GM21576 (cell line): ENCODE measurements around the gene TUFM.
"Not testable (repeated sequence)": the region's sequence is repeated elsewhere in the genome, so short reads cannot be mapped to it uniquely, and the experiment has no call there.

Experiments
- ATAC-seq: cut with Tn5 transposase; IDR thresholded peaks from one replicate; pipeline ENCODE4 v1.9.1; 2021; ENCODE audit warnings: mild to moderate bottlenecking, moderate library complexity; ENCODE audit not compliant: unreplicated experiment

Gene TUFM

DNA sequence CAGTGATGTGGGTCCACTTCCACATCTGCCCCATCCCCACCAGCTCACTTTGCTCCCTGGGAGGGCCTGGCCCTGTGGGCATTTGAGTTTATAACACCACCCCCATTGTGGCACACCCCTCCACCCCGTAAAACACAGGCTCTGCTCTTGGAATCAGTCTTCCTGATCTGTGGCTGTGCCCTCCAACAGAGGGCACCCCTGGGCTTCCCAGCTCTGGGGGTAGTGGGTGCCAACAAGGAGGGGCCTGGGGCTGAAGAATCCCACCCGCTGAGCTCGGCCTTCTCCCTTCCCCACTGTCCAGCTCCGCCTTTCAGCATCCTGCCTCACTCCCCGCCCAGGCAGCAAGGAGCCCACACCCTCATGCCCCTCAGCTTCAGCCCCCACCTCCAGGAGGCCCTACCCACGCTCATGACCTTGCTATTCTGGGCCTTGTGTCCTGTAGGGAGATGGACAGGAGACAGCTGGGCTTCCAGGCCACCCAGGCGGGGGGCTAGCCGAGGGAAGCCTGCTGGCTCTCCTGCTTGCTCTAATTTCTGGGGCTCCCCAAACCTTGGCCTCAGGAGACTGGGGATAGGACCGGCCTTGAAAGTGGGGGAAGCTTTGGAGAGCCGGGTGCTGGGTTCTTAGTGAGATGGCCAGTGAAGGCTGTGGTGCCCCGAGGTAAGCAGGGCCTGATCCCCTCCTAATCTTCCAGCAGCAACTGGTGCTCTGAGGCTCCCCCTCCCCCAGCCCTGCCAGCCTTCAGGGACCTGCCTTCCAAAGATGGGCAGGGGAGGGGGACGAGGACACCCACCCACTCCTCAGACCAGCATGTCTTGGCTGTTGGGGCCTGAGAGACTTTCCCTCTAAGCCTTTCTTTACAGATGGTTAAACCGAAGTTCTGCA, 29.2 kb upstream of the TUFM start:
- ATAC-seq: no peak

DNA sequence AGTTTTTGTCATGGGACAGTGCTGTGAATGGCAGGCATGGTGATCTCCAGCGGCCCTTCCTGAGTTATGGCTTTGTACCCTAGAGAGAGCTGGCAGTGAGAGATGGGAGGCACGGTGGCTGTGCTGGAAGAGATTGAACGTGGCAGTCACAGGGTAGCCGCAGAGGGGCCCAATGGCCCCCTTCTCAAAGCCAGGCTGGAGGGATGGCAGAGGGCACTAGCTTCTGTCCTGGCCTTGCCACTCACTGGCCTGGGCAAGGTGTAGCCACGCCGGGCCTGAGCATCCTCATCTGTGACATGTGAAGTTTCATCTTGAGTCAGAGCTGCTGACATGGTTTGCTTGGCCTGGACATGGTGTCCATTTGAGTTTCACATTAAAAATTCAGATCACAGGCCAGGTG, 28.3 kb upstream of the TUFM start:
- ATAC-seq: no peak

DNA sequence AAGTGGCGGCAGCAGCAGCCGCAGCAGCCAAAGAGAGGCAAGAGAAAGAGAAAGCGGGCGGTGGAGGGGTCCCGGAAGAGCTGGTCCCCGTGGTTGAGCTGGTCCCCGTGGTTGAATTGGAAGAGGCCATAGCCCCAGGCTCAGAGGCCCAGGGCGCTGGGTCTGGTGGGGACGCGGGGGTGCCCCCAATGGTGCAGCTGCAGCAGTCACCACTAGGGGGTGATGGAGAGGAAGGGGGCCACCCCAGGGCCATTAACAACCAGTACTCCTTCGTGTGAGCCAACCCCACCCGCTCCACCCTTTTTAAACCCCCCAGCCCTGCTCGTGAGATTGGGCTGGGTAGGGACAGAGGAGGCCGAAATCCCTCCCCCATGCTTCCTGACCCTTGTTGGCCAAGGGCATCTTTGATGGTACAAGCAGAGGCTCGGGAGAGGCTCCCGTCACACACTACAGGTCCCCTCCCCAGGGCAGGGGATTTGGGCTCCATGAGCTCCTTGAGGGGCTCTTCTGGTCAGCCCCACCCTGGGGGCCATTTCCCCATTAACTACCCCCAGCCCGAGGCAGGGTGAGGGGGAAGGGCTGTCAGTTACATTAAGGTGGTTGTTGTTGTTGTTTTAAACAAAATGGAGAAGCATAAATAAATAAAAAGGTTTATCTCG, 27.5 kb upstream of the TUFM start:
- no peak for ATAC-seq

DNA sequence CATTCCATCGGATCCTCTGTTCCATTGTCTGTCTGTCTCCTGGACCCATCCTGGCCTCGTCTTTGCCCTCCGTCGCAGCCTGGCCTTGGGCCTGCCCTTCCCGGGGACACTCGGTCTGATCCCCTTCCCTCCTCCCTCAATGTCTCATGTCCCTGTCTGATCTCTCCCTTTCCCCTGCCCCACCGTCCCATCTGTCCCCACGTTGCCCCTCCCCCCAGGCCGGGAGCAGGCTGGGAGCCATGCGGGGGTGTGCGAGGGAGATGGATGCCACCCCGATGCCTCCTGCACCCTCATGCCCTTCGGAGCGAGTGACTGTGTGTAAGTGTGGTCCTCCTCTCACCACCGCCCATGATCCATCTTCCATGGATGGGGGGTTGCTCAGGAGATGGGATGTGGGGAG, 26.8 kb upstream of the TUFM start:
- ATAC-seq: no peak

DNA sequence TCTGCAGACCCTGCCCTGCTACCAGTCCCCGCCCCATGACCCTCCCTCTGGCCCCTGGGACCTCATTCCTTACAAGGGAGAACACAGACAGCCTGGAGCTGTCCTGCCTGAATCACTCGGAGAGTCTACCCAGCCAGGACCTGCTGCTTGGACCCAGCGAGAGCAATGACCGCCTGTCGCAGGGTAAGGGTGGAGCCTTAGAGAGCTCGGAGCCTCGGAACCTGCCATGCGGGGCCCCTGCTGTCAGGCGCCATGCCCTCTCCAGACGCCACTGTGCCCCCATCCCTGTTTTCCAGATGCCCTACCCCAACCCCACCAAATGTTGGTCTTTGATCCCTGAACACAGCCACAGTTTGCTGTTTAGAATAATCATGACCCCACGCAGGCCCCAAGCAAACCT, 23.1 kb upstream of the TUFM start:
- no peak for ATAC-seq

DNA sequence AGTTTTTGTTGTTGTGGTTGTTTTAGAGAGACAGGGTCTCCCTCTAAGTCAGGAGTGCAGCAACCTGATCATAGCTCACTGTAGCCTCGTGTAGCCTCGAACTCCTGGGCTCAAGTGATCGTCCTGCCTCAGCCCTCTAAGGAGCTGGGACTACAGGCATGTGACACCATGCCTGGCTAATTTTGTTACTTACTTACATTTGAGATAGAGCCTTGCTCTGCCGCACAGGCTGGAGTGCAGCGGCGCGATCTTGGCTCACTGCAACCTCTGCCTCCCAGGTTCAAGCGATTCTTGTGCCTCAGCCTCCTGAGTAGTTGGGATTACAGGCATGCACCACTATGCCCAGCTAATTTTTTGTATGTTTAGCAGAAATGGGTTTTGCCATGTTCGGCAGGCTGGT, 21.5 kb upstream of the TUFM start:
- not testable (repeated sequence) for ATAC-seq

DNA sequence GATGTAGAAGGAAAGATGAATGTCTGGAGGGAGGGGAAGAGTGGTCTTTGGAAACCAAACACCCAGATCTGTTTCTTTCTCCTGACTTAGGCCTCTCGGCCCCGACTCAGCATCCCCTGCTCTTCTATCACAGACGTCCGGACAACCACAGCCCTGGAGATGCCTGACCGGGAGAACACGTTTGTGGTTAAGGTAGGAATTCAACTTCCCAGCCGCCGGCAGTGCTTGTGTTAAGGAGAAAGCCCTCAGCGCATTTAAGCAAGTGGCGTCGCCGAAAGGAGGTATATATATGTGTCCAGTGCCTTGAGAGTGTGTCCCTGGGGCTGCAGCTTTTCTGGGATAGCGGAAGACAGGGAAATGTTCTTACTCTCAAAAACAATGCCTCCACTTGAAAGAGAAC, 21.1 kb upstream of the TUFM start:
- ATAC-seq: no peak

DNA sequence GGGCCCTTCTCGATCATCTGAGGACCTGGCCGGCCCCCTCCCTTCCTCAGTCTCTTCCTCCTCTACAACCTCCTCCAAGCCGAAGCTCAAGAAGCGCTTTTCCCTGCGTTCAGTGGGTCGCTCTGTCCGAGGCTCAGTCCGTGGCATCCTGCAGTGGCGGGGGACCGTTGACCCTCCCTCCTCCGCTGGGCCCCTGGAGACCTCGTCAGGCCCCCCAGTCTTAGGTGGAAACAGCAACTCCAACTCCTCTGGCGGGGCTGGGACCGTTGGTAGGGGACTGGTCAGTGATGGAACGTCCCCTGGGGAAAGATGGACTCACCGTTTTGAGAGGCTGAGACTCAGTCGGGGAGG, 20.3 kb upstream of the TUFM start:
- no peak for ATAC-seq

DNA sequence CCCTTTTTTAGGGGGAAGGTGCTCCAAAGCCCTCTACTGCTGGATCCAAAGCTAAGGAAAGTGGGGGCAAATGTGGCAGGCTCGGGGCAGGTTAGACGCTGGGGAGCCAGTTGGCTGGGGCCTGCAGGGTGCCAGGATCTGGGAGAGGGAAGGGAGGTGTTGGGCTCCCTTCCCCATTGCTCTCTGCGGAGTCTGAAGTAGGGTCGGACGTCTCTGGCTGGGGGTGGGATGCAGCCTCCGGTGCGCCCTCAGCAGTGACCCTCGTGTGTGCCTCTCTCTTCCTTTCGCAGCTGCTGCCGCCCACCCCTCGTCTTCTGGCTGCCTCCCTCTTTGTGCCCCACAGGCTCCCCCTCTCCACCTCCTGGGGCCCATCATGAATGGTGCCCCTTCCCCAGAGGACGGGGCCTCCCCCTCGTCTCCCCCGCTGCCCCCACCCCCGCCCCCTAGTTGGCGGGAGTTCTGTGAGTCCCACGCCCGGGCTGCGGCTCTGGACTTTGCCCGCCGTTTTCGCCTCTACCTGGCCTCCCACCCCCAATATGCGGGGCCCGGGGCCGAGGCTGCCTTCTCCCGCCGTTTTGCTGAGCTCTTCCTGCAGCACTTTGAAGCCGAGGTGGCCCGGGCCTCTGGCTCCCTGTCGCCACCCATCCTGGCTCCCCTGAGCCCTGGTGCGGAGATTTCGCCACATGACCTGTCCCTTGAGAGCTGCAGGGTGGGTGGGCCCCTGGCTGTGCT, 19.7 kb upstream of the TUFM start:
- ATAC-seq: no peak

DNA sequence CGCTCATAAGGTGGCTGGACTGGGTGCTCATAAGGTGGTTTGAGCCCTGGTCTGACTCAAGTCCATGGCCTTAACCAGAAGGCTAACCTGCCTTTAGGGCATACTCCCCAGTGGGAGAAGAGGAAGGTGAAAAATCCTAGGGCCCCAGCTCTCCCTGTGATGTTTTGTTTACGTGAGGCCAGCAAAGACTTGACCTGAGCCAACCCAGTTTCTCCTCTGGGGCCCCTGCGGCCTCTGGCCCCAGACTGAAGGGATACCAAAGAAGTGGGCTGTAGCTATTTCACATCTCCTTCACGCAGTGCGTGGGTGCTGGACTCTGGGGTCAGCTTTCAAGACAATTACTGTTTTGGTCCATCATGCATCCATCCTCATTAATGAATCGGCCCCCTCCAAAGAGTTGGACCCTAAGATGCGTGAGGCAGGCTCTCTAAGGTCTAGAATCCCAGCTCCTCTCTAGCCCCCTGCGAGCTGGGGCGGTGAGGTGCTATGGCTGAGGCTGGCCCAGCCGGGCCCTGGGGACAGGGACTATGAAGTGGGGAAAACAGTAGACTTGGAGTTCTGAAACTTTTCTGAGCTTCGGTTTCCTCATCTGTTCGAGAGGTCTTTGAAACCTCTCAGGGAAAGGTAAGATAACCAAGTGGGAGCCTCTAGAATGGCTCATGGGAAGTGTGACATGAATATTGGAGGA, 19.0 kb upstream of the TUFM start:
- ATAC-seq: no peak

DNA sequence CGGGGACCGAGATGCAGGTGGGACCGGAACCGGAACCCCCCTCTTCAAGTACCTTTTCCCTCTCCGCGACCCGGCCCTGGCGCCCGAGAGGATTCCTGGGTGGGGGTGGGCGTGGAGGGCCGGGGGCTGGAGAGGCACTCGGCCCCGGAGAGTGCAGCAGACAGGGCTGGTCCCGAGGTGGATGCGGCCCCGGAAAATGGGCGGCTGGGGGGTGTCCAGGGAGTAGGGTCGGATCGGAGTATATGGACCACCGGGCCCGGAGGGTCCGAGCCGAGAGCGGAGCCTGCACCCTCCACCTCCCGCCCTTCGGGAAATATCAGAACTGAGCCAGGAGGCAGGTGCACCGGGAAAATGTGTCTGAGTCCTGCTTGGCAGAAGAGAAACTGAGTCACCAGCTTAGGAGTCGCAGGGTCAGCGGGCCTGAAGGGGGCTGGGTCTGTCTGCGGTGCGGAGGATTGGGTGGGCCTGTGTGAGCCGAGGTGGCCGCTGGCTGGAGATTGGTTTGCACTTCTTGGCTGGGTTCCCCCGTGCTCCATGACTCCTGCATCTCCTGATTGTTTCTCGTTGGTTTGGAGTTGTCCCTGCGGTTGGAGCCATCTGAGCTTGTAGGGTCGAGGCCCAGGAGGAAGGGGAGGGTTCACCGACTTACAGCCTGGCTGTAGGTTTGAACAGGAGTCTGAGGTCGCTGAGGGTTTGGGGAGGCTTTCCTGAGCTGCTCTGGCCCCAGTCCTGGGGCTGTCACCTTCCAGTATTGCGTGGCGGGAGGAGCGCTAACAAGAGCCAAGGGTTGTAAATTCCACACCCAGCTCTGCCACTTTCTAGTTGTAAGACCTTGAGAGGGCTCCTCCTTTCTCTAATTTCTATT, 18.0 kb upstream of the TUFM start:
- ATAC-seq: no peak

DNA sequence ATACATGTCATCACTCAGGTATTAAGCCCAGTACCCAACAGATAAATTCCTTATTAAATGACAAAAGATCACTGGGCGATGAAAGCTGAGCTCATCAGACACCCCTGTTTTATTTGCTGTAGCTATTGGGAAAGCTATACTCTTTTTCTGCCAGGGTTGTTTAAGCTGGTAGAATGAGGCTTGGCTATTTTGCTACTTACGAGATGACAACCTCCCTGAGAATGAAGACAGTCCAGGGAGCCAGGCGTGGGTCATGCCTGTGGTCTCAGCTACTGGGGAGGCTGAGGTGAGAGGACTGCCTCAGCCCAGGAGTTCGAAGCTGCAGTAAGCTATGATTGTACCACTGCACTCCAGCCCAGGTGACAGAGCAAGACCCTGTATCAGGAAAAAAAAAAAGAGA, 13.2 kb upstream of the TUFM start:
- ATAC-seq: no peak

DNA sequence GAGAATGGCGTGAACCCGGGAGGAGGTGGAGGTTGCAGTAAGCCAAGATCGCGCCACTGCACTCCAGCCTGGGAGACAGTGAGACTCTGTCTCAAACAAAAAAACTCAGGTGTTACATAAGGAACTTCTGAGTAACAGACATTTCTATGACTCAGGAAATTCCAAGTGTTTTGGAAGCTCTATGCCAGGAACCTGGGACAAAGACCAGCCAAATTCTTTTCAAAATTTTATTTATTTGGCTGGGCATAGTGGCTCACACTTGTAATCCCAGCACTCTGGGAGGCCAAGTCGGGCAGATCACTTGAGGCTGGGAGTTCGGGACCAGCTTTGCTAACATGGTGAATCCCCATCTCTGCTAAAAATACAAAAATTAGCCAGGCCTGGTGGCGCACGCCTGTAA, 12.3 kb upstream of the TUFM start:
- no peak for ATAC-seq

DNA sequence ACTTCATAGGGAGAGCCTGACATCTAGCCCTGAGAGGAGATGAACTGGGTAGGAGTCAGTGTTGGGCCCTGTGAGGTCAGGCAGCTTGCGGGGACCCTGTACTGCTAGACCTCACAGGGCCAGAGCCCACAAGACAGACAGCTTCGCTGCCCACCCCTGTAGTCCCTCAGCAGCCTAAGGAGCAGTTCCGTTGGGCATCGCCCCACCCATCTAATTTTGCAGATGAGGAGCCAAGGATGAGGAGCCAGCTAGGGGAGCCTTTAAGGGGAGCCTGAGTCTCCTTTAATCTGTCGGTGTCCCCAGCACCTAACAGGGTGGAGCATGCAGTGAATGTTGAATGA, 755 bp upstream of the TUFM start:
- no peak for ATAC-seq

DNA sequence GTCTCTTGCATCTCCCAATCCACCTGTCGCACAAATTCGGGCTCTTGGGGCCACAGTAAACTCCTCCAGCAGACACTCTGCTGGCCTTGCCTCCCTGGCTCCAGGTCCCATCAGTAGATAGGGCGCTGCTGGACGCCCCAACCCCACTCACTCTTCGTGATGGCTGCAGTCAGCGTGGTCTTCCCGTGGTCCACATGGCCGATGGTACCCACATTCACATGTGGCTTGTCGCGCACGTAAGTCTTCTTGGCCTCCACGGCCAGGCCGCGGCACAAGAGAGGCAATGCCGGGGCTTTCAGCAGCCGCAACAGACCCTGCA, 428 bp downstream of the TUFM start:
- ATAC-seq: no peak

DNA sequence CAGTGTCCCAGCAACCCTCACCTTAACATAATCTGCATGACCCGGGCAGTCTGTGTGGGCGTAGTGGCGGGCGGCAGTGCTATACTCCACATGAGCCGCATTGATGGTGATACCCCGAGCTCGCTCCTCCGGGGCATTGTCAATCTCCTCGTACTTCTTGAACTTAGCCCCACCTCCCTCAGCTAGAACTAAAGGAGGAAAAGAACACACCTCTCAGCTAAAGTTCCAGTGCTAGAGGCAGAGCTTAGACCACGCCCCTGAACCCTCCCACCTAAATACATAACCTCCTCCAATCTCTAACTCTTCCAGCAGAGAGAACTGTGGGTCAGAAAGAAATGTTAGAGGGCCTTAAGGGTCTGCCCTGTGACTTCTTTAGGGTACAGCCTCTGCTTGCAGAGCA, 855 bp downstream of the TUFM start:
- ATAC-seq: no peak

DNA sequence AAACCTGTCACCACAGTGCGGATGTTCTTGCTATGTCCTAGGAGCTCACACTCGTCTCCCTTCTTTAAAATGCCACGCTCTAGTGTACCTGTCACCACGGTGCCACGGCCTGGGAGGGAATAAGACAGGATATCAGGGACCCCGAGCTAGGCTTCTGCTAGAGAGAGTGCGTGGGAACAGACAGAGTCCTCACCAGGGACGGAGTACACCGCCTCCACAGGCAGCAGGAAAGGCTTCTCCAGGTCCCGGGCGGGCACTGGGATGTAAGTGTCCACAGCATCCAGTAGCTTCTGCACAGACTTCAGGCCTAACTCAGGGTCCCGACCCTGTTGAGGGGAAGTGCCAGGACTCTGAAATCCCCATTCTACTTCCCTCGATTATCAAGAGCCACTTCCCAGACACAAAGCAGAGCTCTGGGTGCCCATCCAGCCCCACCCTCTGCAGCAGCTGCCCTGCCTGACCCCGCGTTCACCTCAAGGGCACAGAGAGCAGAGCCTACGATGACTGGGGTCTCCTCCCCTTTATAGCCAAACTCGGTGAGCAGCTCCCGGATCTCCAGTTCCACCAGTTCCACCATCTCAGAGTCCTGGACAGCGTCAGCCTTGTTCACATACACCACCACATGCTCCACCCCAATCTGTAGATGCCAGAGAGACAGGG, 1.8 kb downstream of the TUFM start:
- ATAC-seq: no peak

DNA sequence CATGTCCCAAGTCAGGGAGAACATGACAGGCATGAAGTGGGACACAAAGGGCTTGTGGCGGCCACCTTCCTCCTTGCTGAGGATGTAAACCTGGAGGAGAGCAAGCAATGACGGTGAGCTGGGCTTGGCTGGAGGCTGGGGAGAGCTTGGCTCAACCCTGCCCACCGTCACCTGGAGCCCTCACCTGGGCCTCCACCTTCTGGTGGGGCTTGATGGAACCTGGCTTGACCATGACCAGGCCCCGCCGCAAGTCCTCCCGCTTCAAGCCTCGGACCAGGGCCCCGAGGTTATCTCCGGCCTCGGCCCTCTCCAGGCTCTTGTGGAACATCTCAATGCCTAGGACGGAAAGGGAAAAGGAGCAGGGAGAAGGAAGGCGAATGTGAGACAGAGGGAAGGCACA, 2.4 kb downstream of the TUFM start:
- ATAC-seq: no peak

DNA sequence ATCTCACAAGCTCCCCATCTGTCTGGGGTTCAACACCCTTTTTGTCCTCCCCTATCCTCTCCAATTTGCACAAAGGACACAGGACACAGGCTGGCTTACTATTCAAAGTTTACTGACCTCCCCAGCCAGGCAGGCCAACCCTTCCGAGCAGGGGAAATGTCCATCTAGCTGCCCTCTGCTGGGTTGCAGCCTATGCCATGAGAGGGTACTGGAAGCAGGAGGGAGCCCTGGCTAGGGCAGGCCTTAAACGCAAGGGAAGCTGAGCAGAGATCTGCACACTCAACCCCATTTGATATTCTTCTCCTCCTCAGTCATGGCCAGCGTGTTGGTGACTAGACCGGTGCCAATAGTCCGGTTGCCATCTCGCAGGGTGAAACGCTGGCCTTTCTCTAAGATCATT, 3.5 kb downstream of the TUFM start:
- ATAC-seq: no peak

DNA sequence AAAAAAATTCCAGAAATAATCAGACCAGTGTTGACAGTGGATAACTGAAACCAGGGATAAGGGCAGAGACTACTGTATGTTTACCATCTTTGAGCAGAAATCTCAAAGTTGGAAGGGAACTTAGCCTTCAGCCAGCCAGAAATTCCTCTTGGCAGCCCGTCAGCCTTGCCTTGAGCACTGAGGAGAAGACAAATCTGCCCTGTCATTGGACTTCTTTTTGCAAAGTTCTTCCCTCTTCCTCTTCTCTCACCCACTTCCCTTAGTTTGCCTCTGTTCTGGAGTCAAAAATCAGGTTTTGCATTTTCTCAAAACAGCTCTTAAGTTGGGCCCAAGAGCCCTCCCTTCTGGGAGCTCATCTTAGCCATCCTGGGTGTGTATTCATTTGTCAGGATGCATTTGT, 6.2 kb downstream of the TUFM start:
- ATAC-seq: no peak
